HFFc6 (cell line): Measurements from ENCODE around the gene OR10G3. TPM values are rescaled to one million over a fixed set of nuclear protein-coding genes. Genes with fewer than 3 reads are reported as not detected.
"Not testable (repeated sequence)": the region's sequence is repeated elsewhere in the genome, so short reads cannot be mapped to it uniquely, and the experiment has no call there.

Experiments used
- DNase-seq: peaks from one replicate; pipeline ENCODE4 v3.0.0-alpha.2; 2018
- H3K27ac Mint-ChIP-seq: 2 replicates; pipeline ENCODE4 v1.8.0; 2020; ENCODE audit warnings: mild to moderate bottlenecking, mixed read lengths
- H3K27me3 Mint-ChIP-seq: 2 replicates; pipeline ENCODE4 v1.8.0; 2021; ENCODE audit warnings: mild to moderate bottlenecking, moderate library complexity, mixed read lengths; ENCODE audit not compliant: insufficient read depth
- H3K36me3 Mint-ChIP-seq: 2 replicates; pipeline ENCODE4 v1.8.0; 2021; ENCODE audit warnings: low read depth, mixed read lengths
- H3K4me1 Mint-ChIP-seq: 2 replicates; pipeline ENCODE4 v1.8.0; 2020; ENCODE audit warnings: low read depth, mixed read lengths
- H3K4me3 Mint-ChIP-seq: 2 replicates; pipeline ENCODE4 v1.8.0; 2020; ENCODE audit warnings: mild to moderate bottlenecking, moderate library complexity, mixed read lengths
- H3K9me3 Mint-ChIP-seq: 2 replicates; pipeline ENCODE4 v1.8.0; 2020; ENCODE audit warnings: mild to moderate bottlenecking, mixed read lengths
- long read RNA-seq: library from polyadenylated mRNA; unstranded; transcript quantifications from one replicate; pipeline ENCODE4 v2.0.0, GENCODE V29; 2019
- total RNA-seq, 6 experiments: library from RNA; stranded (reverse); fragmentation: NEBNext Ultra II Directional; extraction: Animal tissue kit (Norgen Biotek cat#: 25700); gene quantifications; 2 replicates in 1 of 6; 3 replicates in 5 of 6; pipeline ENCODE4 v1.2.3, GENCODE V29; 2021
- TF ChIP-seq, protein P1 (sequence below): fragments of 200-600 bp; sonication (generic); IDR thresholded peaks from 2 replicates; pipeline ENCODE4 v1.5.0; 2021; ENCODE audit warnings: antibody characterized with exemption, mild to moderate bottlenecking

OR10G3 gene
- not detected for total RNA-seq
- long read RNA-seq = 0 reads

DNA sequence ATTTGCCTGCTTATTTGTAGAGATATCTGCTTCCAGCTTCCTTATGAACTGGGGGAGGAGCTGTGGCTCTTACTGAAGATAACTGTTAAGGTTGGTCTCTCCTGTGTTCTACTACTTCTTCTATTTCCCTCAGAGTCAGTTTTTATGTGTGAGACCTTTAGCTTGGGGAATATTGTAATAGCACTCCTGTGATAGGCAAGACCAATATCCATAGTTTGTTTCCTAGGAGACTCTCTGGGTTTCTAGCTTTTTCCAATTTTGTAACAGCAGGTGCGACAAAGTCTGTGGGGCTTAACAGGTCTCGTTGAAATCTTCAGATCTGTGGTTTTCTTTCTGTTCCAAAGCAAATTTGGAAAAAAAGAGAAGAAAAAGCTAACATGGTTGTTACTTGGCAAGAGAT, at the start of gene OR10G3:
Gene OR10G3, minus strand, starts transcription at position 101 of the 400 bp plus-strand sequence. CDS start 9,332 bp downstream, outside the sequence.
- DNase-seq = no peak
- no peaks in the 10 kb centered on the region for H3K36me3 Mint-ChIP-seq
- H3K27ac Mint-ChIP-seq = no peak within 1 kb of the TSS
- H3K9me3 Mint-ChIP-seq = no peaks in the 10 kb centered on the region
- TF ChIP-seq, protein P1, sequence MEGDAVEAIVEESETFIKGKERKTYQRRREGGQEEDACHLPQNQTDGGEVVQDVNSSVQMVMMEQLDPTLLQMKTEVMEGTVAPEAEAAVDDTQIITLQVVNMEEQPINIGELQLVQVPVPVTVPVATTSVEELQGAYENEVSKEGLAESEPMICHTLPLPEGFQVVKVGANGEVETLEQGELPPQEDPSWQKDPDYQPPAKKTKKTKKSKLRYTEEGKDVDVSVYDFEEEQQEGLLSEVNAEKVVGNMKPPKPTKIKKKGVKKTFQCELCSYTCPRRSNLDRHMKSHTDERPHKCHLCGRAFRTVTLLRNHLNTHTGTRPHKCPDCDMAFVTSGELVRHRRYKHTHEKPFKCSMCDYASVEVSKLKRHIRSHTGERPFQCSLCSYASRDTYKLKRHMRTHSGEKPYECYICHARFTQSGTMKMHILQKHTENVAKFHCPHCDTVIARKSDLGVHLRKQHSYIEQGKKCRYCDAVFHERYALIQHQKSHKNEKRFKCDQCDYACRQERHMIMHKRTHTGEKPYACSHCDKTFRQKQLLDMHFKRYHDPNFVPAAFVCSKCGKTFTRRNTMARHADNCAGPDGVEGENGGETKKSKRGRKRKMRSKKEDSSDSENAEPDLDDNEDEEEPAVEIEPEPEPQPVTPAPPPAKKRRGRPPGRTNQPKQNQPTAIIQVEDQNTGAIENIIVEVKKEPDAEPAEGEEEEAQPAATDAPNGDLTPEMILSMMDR = no peak
- no peak within 1 kb of the TSS for H3K4me3 Mint-ChIP-seq
- no peaks in the 10 kb centered on the region for H3K4me1 Mint-ChIP-seq
- peaks cover 14% of the 10 kb centered on the region for H3K27me3 Mint-ChIP-seq

- DNase-seq = no peak
- no peaks in the 10 kb centered on the region for H3K36me3 Mint-ChIP-seq
- TF ChIP-seq, protein P1 = no peak
- no peaks in the 10 kb centered on the region for H3K4me1 Mint-ChIP-seq
- no peaks in the 10 kb centered on the region for H3K27me3 Mint-ChIP-seq
- H3K27ac Mint-ChIP-seq = no peak overlapping the region
- H3K9me3 Mint-ChIP-seq = peaks cover 10% of the 10 kb centered on the region
- H3K4me3 Mint-ChIP-seq = no peak overlapping the region
These were observed 46.8 kb upstream of the OR10G3 start for GRCh38 chr14:21626491-21627230.

DNA sequence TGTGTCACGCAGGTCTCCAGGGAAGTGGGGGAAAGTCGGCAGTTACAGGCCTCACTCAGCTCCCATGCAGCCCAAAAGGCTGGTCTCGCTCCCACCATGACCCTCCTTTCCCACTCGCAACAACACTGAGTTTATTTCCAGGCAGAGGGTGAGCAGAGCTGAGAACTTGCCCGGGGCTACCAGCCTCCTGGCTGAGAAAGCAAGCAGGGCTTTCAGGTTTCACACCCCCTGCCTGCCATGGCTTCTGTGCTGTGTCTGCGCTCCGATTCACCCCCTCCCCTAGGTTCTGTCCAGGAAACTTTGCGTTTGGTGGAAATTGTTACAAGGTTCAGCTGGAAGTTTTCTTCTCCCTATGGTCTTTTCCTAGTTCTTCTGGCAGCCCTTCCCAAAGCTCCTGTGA, 37.7 kb upstream of the OR10G3 start:
- Mint-ChIP-seq H3K9me3 (peaks cover 21% of the 10 kb centered on the region; the same call in 1 of the 2 replicates), H3K4me1 (no peaks in the 10 kb centered on the region), H3K27me3 (peaks cover 4% of the 10 kb centered on the region), H3K4me3 (no peak overlapping the region), H3K27ac (no peak overlapping the region), H3K36me3 (no peaks in the 10 kb centered on the region)
- DNase-seq = no peak
- TF ChIP-seq, protein P1 = no peak

GRCh38 chr14:21614240-21614639, 34.4 kb upstream of the OR10G3 start:
- TF ChIP-seq, protein P1 = no peak
- H3K27ac Mint-ChIP-seq = no peak overlapping the region
- peaks cover 3% of the 10 kb centered on the region for H3K27me3 Mint-ChIP-seq
- H3K4me3 Mint-ChIP-seq = no peak overlapping the region
- no peaks in the 10 kb centered on the region for H3K36me3 Mint-ChIP-seq
- H3K9me3 Mint-ChIP-seq = peaks cover 27% of the 10 kb centered on the region
- DNase-seq = no peak
- no peaks in the 10 kb centered on the region for H3K4me1 Mint-ChIP-seq

- H3K9me3 Mint-ChIP-seq = peaks cover 16% of the 10 kb centered on the region
- no peak overlapping the region for H3K4me3 Mint-ChIP-seq
- no peaks in the 10 kb centered on the region for H3K4me1 Mint-ChIP-seq
- H3K27ac Mint-ChIP-seq = no peak overlapping the region
- TF ChIP-seq, protein P1 = no peak
- H3K36me3 Mint-ChIP-seq = no peaks in the 10 kb centered on the region
- peaks cover 3% of the 10 kb centered on the region for H3K27me3 Mint-ChIP-seq
- no peak for DNase-seq
These were observed 32.4 kb upstream of the OR10G3 start for GRCh38 chr14:21612324-21612723.

GRCh38 chr14:21602181-21602580, 22.3 kb upstream of the OR10G3 start:
- H3K27ac Mint-ChIP-seq, DNase-seq, H3K36me3 Mint-ChIP-seq, H3K4me1 Mint-ChIP-seq, H3K9me3 Mint-ChIP-seq, H3K27me3 Mint-ChIP-seq, H3K4me3 Mint-ChIP-seq: not testable (repeated sequence)
